ENCODE measurements around the gene ZNF438. TPM values are rescaled to one million over a fixed set of nuclear protein-coding genes. Genes with fewer than 3 reads are reported as not detected.
"Not testable (repeated sequence)": the region's sequence is repeated elsewhere in the genome, so short reads cannot be mapped to it uniquely, and the experiment has no call there.

The ZNF438 gene
- polyA plus RNA-seq, 1 donor = 7.3 TPM

GRCh38 chr10:30987463-30987862 lies 44.2 kb downstream of the ZNF438 start:
- H3K27me3 ChIP-seq (ENCODE audit: control insufficient read depth, insufficient read depth, low read length) = no peaks in the 10 kb centered on the region
- no peaks in the 10 kb centered on the region for H3K36me3 ChIP-seq (ENCODE audit: control insufficient read depth, insufficient read depth, low read length)
- H3K4me3 ChIP-seq (ENCODE audit: low read length) = no peak overlapping the region
- no peak for DNase-seq
- H3K4me1 ChIP-seq (ENCODE audit: control insufficient read depth, insufficient read depth, low read length) = no peaks in the 10 kb centered on the region
- no CpG with 5 or more reads among the region's 5 CpGs for WGBS (ENCODE audit: insufficient coverage, low lambda C conversion rate)
- no peak overlapping the region for H3K27ac ChIP-seq (ENCODE audit: low read length)
- H3K9me3 ChIP-seq (ENCODE audit: control insufficient read depth, low read depth, low read length) = no peaks in the 10 kb centered on the region

- no peak for DNase-seq
- Histone ChIP-seq H3K9me3 (ENCODE audit: control insufficient read depth, low read depth, low read length) (no peaks in the 10 kb centered on the region), H3K4me1 (ENCODE audit: control insufficient read depth, insufficient read depth, low read length) (no peaks in the 10 kb centered on the region), H3K27me3 (ENCODE audit: control insufficient read depth, insufficient read depth, low read length) (no peaks in the 10 kb centered on the region), H3K36me3 (ENCODE audit: control insufficient read depth, insufficient read depth, low read length) (no peaks in the 10 kb centered on the region), H3K27ac (ENCODE audit: low read length) (no peak overlapping the region), H3K4me3 (ENCODE audit: low read length) (no peak overlapping the region)
- 100% methylated on average over 1 of the region's 3 CpGs for WGBS (ENCODE audit: insufficient coverage, low lambda C conversion rate)
These were observed 45.6 kb downstream of the ZNF438 start for GRCh38 chr10:30986053-30986555.

- no peaks in the 10 kb centered on the region for H3K27me3 ChIP-seq (ENCODE audit: control insufficient read depth, insufficient read depth, low read length)
- WGBS (ENCODE audit: insufficient coverage, low lambda C conversion rate) = no CpG with 5 or more reads among the region's 1 CpG
These were observed 46.2 kb downstream of the ZNF438 start for GRCh38 chr10:30985512-30985911.

GRCh38 chr10:30984563-30985328 lies 46.9 kb downstream of the ZNF438 start:
- no peaks in the 10 kb centered on the region for H3K27me3 ChIP-seq (ENCODE audit: control insufficient read depth, insufficient read depth, low read length)
- H3K36me3 ChIP-seq (ENCODE audit: control insufficient read depth, insufficient read depth, low read length) = no peaks in the 10 kb centered on the region
- no peak overlapping the region for H3K27ac ChIP-seq (ENCODE audit: low read length)
- no peaks in the 10 kb centered on the region for H3K9me3 ChIP-seq (ENCODE audit: control insufficient read depth, low read depth, low read length)
- H3K4me3 ChIP-seq (ENCODE audit: low read length) = no peak overlapping the region
- DNase-seq = no peak
- no peaks in the 10 kb centered on the region for H3K4me1 ChIP-seq (ENCODE audit: control insufficient read depth, insufficient read depth, low read length)
- no CpG with 5 or more reads among the region's 4 CpGs for WGBS (ENCODE audit: insufficient coverage, low lambda C conversion rate)

More at GRCh38 chr10:30985512-30985911, 46.2 kb downstream of the ZNF438 start:
- H3K27ac ChIP-seq (ENCODE audit: low read length) = no peak overlapping the region
- no peaks in the 10 kb centered on the region for H3K9me3 ChIP-seq (ENCODE audit: control insufficient read depth, low read depth, low read length)
- DNase-seq = no peak
- H3K4me1 ChIP-seq (ENCODE audit: control insufficient read depth, insufficient read depth, low read length) = no peaks in the 10 kb centered on the region
- H3K36me3 ChIP-seq (ENCODE audit: control insufficient read depth, insufficient read depth, low read length) = no peaks in the 10 kb centered on the region
- H3K4me3 ChIP-seq (ENCODE audit: low read length) = no peak overlapping the region

DNA sequence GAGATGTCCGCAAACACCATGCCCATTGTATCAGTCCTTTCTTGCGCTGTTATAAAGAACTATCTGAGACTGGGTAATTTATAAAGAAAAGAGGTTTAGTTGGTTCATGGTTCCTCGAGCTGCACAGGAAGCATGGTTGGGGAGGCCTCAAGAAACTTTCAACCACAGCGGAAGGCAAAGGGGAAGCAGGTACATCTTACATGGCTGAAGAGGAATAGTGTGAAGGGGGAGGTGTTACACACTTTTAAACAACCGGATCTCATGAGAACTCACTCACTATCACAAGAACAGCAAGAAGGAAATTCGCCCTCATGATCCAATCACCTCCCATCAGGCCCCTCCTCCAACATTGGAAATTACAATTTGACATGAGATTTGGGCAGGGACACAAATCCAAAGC lies 48.5 kb downstream of the ZNF438 start:
- H3K4me1 ChIP-seq (ENCODE audit: control insufficient read depth, insufficient read depth, low read length) = not testable (repeated sequence)
- WGBS (ENCODE audit: insufficient coverage, low lambda C conversion rate) = 100% methylated on average over 1 of the region's 6 CpGs

DNA sequence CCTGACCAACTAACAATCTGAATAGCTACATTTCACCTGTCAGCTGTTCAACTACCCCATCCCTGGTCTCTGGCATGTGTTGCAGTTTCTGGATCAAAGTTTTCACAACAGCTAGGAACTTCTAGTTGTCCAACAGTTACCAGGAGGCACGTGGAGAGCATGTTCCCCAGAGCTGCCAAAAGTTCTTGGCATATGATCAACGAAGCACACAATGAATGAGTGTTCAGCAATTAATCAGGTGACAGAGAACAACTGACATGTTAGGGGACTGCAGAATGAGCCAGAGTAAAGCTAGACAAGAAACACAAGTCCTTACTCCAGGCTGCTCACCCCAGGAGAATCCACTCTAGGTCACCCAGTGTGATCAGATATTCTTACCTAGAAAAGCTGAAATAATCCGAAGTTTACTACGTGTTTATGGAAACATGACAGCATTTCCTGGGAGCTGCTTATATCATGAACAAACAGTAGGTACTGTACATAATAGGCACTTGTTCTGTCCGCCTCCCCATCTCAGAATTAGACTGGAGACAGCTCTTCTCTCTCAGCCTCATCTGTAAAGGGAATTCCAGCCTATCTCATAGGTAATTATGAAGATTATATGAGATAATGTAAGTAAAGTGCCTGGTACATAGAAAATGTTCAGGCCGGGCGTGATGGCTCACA lies 50.6 kb downstream of the ZNF438 start:
- WGBS (ENCODE audit: insufficient coverage, low lambda C conversion rate) = 50% methylated on average over 2 of the region's 7 CpGs
- Histone ChIP-seq H3K9me3 (ENCODE audit: control insufficient read depth, low read depth, low read length) (no peaks in the 10 kb centered on the region), H3K36me3 (ENCODE audit: control insufficient read depth, insufficient read depth, low read length) (no peaks in the 10 kb centered on the region), H3K4me1 (ENCODE audit: control insufficient read depth, insufficient read depth, low read length) (no peaks in the 10 kb centered on the region), H3K27me3 (ENCODE audit: control insufficient read depth, insufficient read depth, low read length) (no peaks in the 10 kb centered on the region), H3K4me3 (ENCODE audit: low read length) (no peak overlapping the region), H3K27ac (ENCODE audit: low read length) (no peak overlapping the region)
- no peak for DNase-seq

More for the DNA sequence above, 48.5 kb downstream of the ZNF438 start:
- not testable (repeated sequence) for H3K4me3 ChIP-seq (ENCODE audit: low read length); H3K9me3 ChIP-seq (ENCODE audit: control insufficient read depth, low read depth, low read length); H3K27me3 ChIP-seq (ENCODE audit: control insufficient read depth, insufficient read depth, low read length); H3K36me3 ChIP-seq (ENCODE audit: control insufficient read depth, insufficient read depth, low read length); H3K27ac ChIP-seq (ENCODE audit: low read length); DNase-seq

DNA sequence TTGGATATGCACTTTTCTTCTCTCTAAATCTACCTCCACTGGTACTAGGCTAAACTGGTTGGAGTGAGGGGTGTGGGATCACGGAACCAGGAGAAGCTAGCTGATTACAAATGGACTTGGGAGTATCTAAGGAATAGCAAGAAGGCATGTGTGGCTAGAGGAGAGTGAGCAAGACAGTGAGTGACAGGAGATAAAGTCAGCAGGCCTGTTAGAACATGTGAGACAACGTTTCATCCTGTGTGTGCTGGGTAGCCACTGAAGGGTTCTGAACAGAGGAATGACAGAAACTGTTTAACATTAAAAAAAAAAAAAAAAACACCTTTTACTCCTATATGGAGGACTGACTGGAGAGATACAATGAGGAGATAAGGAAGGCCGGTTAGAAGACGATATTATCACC lies 51.7 kb downstream of the ZNF438 start:
- 100% methylated on average over 2 of the region's 4 CpGs for WGBS (ENCODE audit: insufficient coverage, low lambda C conversion rate)
- no peak for DNase-seq
- H3K27me3 ChIP-seq (ENCODE audit: control insufficient read depth, insufficient read depth, low read length) = no peaks in the 10 kb centered on the region
- H3K36me3 ChIP-seq (ENCODE audit: control insufficient read depth, insufficient read depth, low read length) = no peaks in the 10 kb centered on the region
- no peak overlapping the region for H3K4me3 ChIP-seq (ENCODE audit: low read length)
- H3K4me1 ChIP-seq (ENCODE audit: control insufficient read depth, insufficient read depth, low read length) = no peaks in the 10 kb centered on the region
- no peak overlapping the region for H3K27ac ChIP-seq (ENCODE audit: low read length)
- no peaks in the 10 kb centered on the region for H3K9me3 ChIP-seq (ENCODE audit: control insufficient read depth, low read depth, low read length)

DNA sequence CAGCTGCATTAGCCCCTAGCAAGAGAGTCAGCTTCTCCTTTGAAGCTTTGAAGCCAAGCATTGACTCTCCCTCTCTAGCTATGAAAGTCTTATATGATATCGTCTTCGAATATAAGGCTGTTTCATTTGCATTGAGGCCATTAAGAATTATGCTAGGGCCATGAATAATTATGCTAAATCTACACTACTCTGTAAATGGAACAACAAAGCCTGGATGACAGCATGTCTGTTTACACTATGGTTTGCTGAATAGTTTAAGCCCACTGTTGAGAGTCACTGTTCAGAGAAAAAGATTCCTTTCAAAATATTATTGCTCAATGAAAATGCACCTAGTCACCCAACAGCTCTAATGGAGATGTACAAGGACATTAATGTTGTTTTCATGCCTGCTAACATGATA lies 52.8 kb downstream of the ZNF438 start:
- no peaks in the 10 kb centered on the region for H3K9me3 ChIP-seq (ENCODE audit: control insufficient read depth, low read depth, low read length)
- no peak for DNase-seq
- no peaks in the 10 kb centered on the region for H3K27me3 ChIP-seq (ENCODE audit: control insufficient read depth, insufficient read depth, low read length)
- H3K36me3 ChIP-seq (ENCODE audit: control insufficient read depth, insufficient read depth, low read length) = no peaks in the 10 kb centered on the region
- H3K4me1 ChIP-seq (ENCODE audit: control insufficient read depth, insufficient read depth, low read length) = no peaks in the 10 kb centered on the region
- H3K27ac ChIP-seq (ENCODE audit: low read length) = no peak overlapping the region
- H3K4me3 ChIP-seq (ENCODE audit: low read length) = no peak overlapping the region
- WGBS (ENCODE audit: insufficient coverage, low lambda C conversion rate) = 100% methylated on average over 1 of the region's 2 CpGs

DNA sequence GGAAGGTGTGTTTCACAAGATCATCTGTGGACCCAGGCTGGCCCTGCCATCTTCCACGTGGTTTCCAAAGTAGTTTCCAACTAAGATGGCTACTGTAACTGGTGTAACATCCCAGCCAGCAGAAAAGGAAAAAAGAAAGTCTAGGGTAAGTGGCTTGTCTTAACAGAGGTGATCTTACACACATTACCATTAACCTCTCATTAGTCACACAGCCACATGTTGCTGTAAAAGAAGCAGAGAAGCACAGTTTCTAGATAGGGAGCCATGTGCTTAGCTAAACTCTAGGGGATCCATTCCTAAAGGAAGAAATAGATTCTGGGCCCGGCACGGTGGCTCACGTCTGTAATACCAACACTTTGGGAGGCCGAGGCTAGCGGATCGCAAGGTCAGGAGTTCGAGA lies 54.3 kb downstream of the ZNF438 start:
- Histone ChIP-seq H3K27ac (ENCODE audit: low read length) (no peak overlapping the region), H3K4me1 (ENCODE audit: control insufficient read depth, insufficient read depth, low read length) (no peaks in the 10 kb centered on the region), H3K27me3 (ENCODE audit: control insufficient read depth, insufficient read depth, low read length) (no peaks in the 10 kb centered on the region), H3K4me3 (ENCODE audit: low read length) (no peak overlapping the region), H3K9me3 (ENCODE audit: control insufficient read depth, low read depth, low read length) (no peaks in the 10 kb centered on the region), H3K36me3 (ENCODE audit: control insufficient read depth, insufficient read depth, low read length) (no peaks in the 10 kb centered on the region)
- DNase-seq = no peak
- WGBS (ENCODE audit: insufficient coverage, low lambda C conversion rate) = no CpG with 5 or more reads among the region's 8 CpGs

GRCh38 chr10:30974773-30975415 lies 56.8 kb downstream of the ZNF438 start:
- H3K4me1 ChIP-seq (ENCODE audit: control insufficient read depth, insufficient read depth, low read length) = no peaks in the 10 kb centered on the region
- H3K4me3 ChIP-seq (ENCODE audit: low read length) = no peak overlapping the region
- DNase-seq = no peak
- WGBS (ENCODE audit: insufficient coverage, low lambda C conversion rate) = 100% methylated on average over 1 of the region's 1 CpG
- no peaks in the 10 kb centered on the region for H3K9me3 ChIP-seq (ENCODE audit: control insufficient read depth, low read depth, low read length)
- H3K27me3 ChIP-seq (ENCODE audit: control insufficient read depth, insufficient read depth, low read length) = no peaks in the 10 kb centered on the region
- H3K36me3 ChIP-seq (ENCODE audit: control insufficient read depth, insufficient read depth, low read length) = no peaks in the 10 kb centered on the region
- H3K27ac ChIP-seq (ENCODE audit: low read length) = no peak overlapping the region

Measured in large intestine (tissue), 3 donors.